HG02759 (cell line): Measurements from ENCODE around the gene PHF21B.

Experiments used
- ATAC-seq: cut with Tn5 transposase; IDR thresholded peaks from one replicate; pipeline ENCODE4 v1.9.1; 2021; ENCODE audit warnings: mild to moderate bottlenecking, moderate library complexity; ENCODE audit not compliant: unreplicated experiment

The PHF21B gene

DNA sequence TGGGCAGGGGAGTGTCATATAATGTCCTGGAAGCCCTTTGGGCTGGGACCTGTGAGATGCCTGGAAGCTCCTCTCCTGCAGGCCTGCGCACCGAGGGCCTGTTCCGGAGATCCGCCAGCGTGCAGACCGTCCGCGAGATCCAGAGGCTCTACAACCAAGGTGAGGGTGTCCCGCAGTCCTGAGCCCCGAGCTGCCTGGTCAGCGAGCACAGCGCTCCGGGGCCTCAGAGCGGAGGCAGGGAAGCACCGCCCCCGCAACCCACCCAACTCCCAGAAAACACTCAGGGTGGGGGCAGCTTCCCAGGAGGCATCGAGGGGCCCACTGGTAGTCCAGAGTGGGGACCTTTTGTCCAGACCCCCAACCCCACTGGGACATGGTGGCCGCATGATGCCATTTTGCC lies 161.9 kb downstream of the PHF21B start:
- no peak for ATAC-seq

GRCh38 chr22:44847380-44847779 lies 162.4 kb downstream of the PHF21B start:
- ATAC-seq, result no peak

GRCh38 chr22:44846726-44847275 lies 163.0 kb downstream of the PHF21B start:
- ATAC-seq, result no peak

- no peak for ATAC-seq
Observed at GRCh38 chr22:44845796-44846720, 163.7 kb downstream of the PHF21B start.

DNA sequence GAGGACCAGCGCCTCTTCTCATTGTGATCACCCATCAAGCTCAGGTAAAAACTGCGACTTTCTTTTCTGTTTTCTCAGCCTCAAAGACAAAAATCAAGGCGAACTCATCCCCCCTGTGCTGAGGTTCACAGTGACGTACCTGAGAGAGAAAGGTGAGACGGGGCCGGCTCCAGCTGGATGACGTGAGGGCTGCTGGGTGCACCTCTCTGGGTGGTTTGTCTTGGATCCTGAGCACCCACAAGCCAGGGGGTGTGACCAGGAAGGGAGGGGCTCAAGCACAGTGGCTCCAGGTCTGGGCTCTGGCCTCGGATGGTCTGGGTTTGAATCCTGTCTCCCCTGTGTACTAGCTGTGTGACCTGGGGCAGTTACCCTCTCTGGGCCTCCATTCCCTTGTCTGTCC lies 164.6 kb downstream of the PHF21B start:
- no peak for ATAC-seq

DNA sequence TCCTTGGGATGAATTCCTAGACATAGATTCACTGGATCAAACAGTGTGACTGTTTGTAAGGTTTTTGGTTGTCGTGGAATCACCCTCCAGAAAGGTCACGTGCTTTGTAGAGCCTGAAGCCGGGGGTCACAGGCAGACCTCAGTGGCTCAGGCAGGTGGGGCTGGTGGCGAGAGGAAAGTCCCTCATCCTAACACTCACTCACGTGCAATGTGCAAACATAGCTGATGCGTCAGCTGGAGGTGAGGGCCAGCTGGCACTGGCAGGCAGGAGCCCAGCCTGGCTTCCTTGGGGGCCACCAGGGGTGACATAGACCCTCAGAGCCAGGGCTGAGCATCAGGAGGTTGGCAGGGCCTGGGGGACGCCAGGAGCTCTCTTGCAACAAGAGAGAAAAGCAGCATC lies 167.4 kb downstream of the PHF21B start:
- ATAC-seq, result no peak

GRCh38 chr22:44840611-44841322 lies 169.0 kb downstream of the PHF21B start:
- ATAC-seq, result no peak

DNA sequence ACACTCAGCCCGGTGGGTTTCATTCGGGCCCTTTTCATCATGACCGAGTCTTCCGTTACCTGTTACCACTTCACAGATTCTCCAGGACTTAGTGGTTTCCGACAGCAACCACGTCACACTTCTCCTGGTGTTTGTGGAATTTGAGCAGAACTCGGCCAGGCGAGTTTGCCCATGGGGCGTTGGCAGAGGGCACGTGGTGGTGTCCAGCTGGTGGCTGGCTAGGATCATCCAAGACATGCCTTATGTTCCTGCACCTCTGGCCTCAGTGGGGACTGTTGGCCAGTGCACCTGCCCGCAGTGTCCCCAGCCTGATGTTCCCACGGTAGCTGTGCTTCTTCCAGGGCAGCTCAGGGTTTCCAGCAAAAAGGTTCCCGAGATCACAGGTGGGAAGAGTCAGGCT lies 170.1 kb downstream of the PHF21B start:
- no peak for ATAC-seq

DNA sequence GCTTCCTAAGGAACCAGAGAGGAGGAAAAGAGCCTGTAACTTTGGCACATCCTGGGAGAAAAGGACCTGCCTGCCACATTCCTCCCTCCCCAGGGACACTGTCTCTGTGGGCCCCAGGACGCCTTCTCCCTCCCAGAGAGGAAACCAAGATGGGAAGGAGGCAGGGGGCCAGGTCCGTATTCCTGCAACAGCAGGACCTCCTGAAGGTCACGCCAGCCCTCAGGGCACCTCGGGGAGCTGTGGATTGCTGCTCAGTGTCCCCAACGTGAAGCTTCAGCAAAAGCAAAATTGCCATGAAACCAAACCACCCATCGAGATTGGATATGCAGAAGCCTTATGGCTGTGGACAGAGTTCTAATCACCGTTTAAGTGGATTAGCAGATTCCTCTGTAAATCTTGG lies 170.7 kb downstream of the PHF21B start:
- no peak for ATAC-seq

GRCh38 chr22:44838316-44839016 lies 171.3 kb downstream of the PHF21B start:
- ATAC-seq, result no peak

DNA sequence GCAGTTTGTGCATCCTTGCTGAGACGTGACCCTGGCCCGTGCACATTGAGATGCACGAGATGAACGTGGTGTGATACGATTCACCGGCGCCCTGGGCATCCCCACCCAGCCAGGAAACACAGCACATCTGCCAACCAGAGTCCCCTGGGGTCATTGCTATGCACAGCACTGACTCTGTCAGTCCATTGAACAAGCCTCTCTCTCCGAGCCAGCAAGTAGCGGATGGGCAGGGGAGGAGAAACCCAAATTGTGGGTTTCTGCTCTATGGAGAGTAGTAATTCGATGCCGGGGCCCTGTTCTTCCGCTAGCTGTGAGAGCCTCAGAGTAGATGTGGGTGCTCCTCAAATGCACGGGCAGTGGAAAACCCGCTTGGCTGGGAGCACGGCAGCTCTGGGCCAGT lies 172.3 kb downstream of the PHF21B start:
- no peak for ATAC-seq

DNA sequence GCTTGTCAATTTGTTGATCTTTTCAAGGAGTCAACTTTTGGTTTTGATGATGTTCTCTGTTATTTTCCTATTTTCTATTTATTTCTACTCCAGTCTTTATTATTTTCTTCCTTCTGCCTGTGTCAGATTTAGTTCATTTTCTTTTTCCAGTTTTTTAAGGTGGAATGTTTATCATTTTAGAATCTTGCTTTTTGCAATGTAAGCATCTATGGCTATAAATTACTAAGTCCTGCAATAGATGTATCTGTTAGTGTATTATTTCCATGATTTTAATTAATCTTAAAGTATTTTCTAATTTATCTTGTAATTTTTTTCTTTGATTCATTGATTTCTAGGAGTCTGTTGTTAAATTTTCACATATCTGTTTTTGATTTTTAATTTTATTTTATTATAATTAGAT lies 175.7 kb downstream of the PHF21B start:
- ATAC-seq, result no peak

DNA sequence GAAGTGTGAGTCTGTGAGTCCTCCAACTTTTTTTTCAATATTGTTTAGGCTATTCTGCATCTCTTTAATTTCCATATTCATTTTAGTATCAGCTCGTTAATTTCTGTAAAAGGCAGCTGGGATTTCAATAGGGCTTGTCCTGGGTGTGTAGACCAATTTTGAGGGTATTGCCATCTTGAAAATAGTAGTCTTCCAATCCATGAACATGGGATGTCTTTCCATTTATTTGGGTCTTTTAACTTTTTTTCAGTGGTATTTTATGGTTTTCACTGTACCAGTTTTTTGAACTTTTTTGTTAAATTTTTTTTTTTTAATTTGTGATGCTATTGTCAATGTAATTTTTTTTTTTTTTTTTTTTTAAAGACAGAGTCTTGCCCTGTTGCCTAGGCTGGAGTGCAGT lies 177.9 kb downstream of the PHF21B start:
- ATAC-seq, result no peak
